Measurements from ENCODE around the gene IPPK.
"Not testable (repeated sequence)": the region's sequence is repeated elsewhere in the genome, so short reads cannot be mapped to it uniquely, and the experiment has no call there.

Gene IPPK

GRCh38 chr9:92638621-92639101, 31.3 kb downstream of the IPPK start:
- DNase-seq (ENCODE audit: low read depth in 2 of 2, low spot score in 1 of 2), result no peak

- DNase-seq (ENCODE audit: low read depth in 2 of 2, low spot score in 1 of 2), result no peak
Observed at GRCh38 chr9:92637886-92638620, 31.9 kb downstream of the IPPK start.

- DNase-seq (ENCODE audit: low read depth in 2 of 2, low spot score in 1 of 2), result no peak
Observed at GRCh38 chr9:92637326-92637725, 32.6 kb downstream of the IPPK start.

- DNase-seq (ENCODE audit: low read depth in 2 of 2, low spot score in 1 of 2), result no peak
Observed at GRCh38 chr9:92636627-92637026, 33.3 kb downstream of the IPPK start.

- no peak for DNase-seq (ENCODE audit: low read depth in 2 of 2, low spot score in 1 of 2)
Observed at GRCh38 chr9:92635760-92636159, 34.2 kb downstream of the IPPK start.

GRCh38 chr9:92634712-92635605, 35.0 kb downstream of the IPPK start:
- peak; percentile 13 to 18 for DNase-seq (ENCODE audit: low read depth in 2 of 2, low spot score in 1 of 2)

- DNase-seq (ENCODE audit: low read depth in 2 of 2, low spot score in 1 of 2), result no peak
Observed at GRCh38 chr9:92633614-92634278, 36.2 kb downstream of the IPPK start.

GRCh38 chr9:92632641-92633040, 37.3 kb downstream of the IPPK start:
- no peak for DNase-seq (ENCODE audit: low read depth in 2 of 2, low spot score in 1 of 2)

GRCh38 chr9:92631452-92632343, 38.2 kb downstream of the IPPK start:
- no peak for DNase-seq (ENCODE audit: low read depth in 2 of 2, low spot score in 1 of 2)

- no peak for DNase-seq (ENCODE audit: low read depth in 2 of 2, low spot score in 1 of 2)
Observed at GRCh38 chr9:92627651-92628050, 42.3 kb downstream of the IPPK start.

- DNase-seq (ENCODE audit: low read depth in 2 of 2, low spot score in 1 of 2), result no peak
Observed at GRCh38 chr9:92626484-92626883, 43.4 kb downstream of the IPPK start.

GRCh38 chr9:92623936-92624335, 46.0 kb downstream of the IPPK start:
- DNase-seq (ENCODE audit: low read depth in 2 of 2, low spot score in 1 of 2), result not testable (repeated sequence)

- DNase-seq (ENCODE audit: low read depth in 2 of 2, low spot score in 1 of 2), result no peak
Observed at GRCh38 chr9:92620845-92621244, 49.1 kb downstream of the IPPK start.

GRCh38 chr9:92619601-92620300, 50.2 kb downstream of the IPPK start:
- DNase-seq (ENCODE audit: low read depth in 2 of 2, low spot score in 1 of 2), result no peak

- no peak for DNase-seq (ENCODE audit: low read depth in 2 of 2, low spot score in 1 of 2)
Observed at GRCh38 chr9:92618633-92619225, 51.2 kb downstream of the IPPK start.

- no peak for DNase-seq (ENCODE audit: low read depth in 2 of 2, low spot score in 1 of 2)
Observed at GRCh38 chr9:92617951-92618510, 51.9 kb downstream of the IPPK start.

- no peak for DNase-seq (ENCODE audit: low read depth in 2 of 2, low spot score in 1 of 2)
Observed at GRCh38 chr9:92617195-92617813, 52.6 kb downstream of the IPPK start.

- no peak for DNase-seq (ENCODE audit: low read depth in 2 of 2, low spot score in 1 of 2)
Observed at GRCh38 chr9:92616655-92617111, 53.2 kb downstream of the IPPK start.

GRCh38 chr9:92616199-92616641, 53.7 kb downstream of the IPPK start:
- no peak for DNase-seq (ENCODE audit: low read depth in 2 of 2, low spot score in 1 of 2)

All from stimulated activated CD8-positive, alpha-beta memory T cell treated with anti-CD3 and anti-CD28 coated beads, Interleukin-4, amount 100 ng/mL, for 4 hours (primary cell).